Common myeloid progenitor, CD34-positive (primary cell): Measurements from ENCODE around the gene ADSS2.

Source experiments
- CTCF ChIA-PET: fragments of 350-600 bp; sonication (Branson Sonifier 250); formaldehyde crosslinking; loops from one replicate; lab custom pipeline; 2021; ENCODE audit warnings: antibody characterized with exemption; lab: Charles Lee
- POLR2A ChIA-PET: fragments of 350-600 bp; sonication (Branson Sonifier 250); formaldehyde crosslinking; loops from one replicate; lab custom pipeline; 2021; ENCODE audit warnings: antibody characterized with exemption; lab: Charles Lee
- DNase-seq, 3 donors: peaks; one replicate each; pipeline versions ENCODE4 v3.0.0 to v3.0.0-alpha.2; 2013
- H3K27ac ChIP-seq, 2 experiments: 1 replicate in 1 of 2; 2 replicates in 1 of 2; pipeline ENCODE4 v1.7.0; 2013; ENCODE audit warnings: inconsistent platforms in 2 of 2, low read length in 2 of 2, mild to moderate bottlenecking in 2 of 2, low read depth in 1 of 2, moderate library complexity in 1 of 2; ENCODE audit not compliant: severe bottlenecking in 2 of 2, insufficient read depth in 1 of 2, poor library complexity in 1 of 2
- H3K27me3 ChIP-seq, 5 experiments: replicated peaks in 2 of 5; 1 replicate in 3 of 5; 2 replicates in 2 of 5; pipeline versions ENCODE4 v1.6.1 to v1.7.0; 2013; ENCODE audit warnings: low read length in 4 of 5, mild to moderate bottlenecking in 2 of 5, moderate library complexity in 2 of 5, inconsistent platforms in 1 of 5; ENCODE audit not compliant: insufficient read depth in 5 of 5, control insufficient read depth in 4 of 5
- H3K36me3 ChIP-seq, 4 experiments: 1 replicate in 2 of 4; 2 replicates in 2 of 4; pipeline versions ENCODE4 v1.6.1 to v1.7.0; 2013; ENCODE audit warnings: low read length in 3 of 4, control low read depth in 1 of 4, mild to moderate bottlenecking in 1 of 4; ENCODE audit not compliant: control insufficient read depth in 4 of 4, insufficient read depth in 4 of 4
- H3K4me1 ChIP-seq, 4 experiments: 1 replicate in 3 of 4; 2 replicates in 1 of 4; pipeline versions ENCODE4 v1.6.1 to v1.7.1; 2013; ENCODE audit warnings: low read length in 3 of 4, mild to moderate bottlenecking in 3 of 4, control low read depth in 1 of 4, inconsistent platforms in 1 of 4, moderate library complexity in 1 of 4; ENCODE audit not compliant: control insufficient read depth in 4 of 4, insufficient read depth in 4 of 4; ENCODE audit errors: control extremely low read depth in 1 of 4
- H3K4me3 ChIP-seq, 7 experiments: 1 replicate in 4 of 7; 2 replicates in 3 of 7; pipeline versions ENCODE4 v1.5.1 to v1.7.0; 2013; ENCODE audit warnings: mild to moderate bottlenecking in 7 of 7, low read length in 6 of 7, moderate library complexity in 6 of 7, inconsistent platforms in 2 of 7, low read depth in 2 of 7, control low read depth in 1 of 7; ENCODE audit not compliant: insufficient read depth in 4 of 7, control insufficient read depth in 1 of 7; ENCODE audit errors: extremely low read depth in 1 of 7
- H3K9me3 ChIP-seq, 5 experiments: 1 replicate in 4 of 5; 2 replicates in 1 of 5; pipeline versions ENCODE4 v1.6.1 to v1.7.1; 2013; ENCODE audit warnings: low read length in 4 of 5, mild to moderate bottlenecking in 2 of 5, inconsistent platforms in 1 of 5, low read depth in 1 of 5, moderate library complexity in 1 of 5; ENCODE audit not compliant: control insufficient read depth in 4 of 5, insufficient read depth in 2 of 5; ENCODE audit errors: control extremely low read depth in 1 of 5
- WGBS: methylation state at CpG from one replicate; pipeline ENCODE4 v1.1.5; 2013; ENCODE audit not compliant: insufficient coverage; 5-methylcytosine and 5-hydroxymethylcytosine counted together

ADSS2 gene

GRCh38 chr1:244435562-244436205 is 16.0 kb downstream of the ADSS2 start:
- Histone ChIP-seq H3K9me3 (no peaks in the 10 kb centered on the region), H3K4me1 (peaks cover 0 to 6% (median 2%) of the 10 kb centered on the region in 4 experiments), H3K27me3 (no peaks in the 10 kb centered on the region), H3K36me3 (peaks cover 6 to 31% (median 21%) of the 10 kb centered on the region in 4 experiments), H3K27ac (no peak overlapping the region), H3K4me3 (no peak overlapping the region)
- POLR2A ChIA-PET, result interaction anchor here (0.6 kb wide), 1 partner anchor 98 kb away, joined by 3 read pairs; no protein-coding TSS in a partner anchor
- CTCF ChIA-PET, result no interaction called here
- DNase-seq, result no peak
- 100% methylated on average over 3 of the region's 6 CpGs for WGBS

GRCh38 chr1:244431166-244431565 is 20.5 kb downstream of the ADSS2 start:
- Histone ChIP-seq H3K4me3 (no peak overlapping the region), H3K27ac (no peak overlapping the region), H3K27me3 (no peaks in the 10 kb centered on the region), H3K36me3 (peaks cover 6 to 28% (median 18%) of the 10 kb centered on the region in 4 experiments), H3K9me3 (no peaks in the 10 kb centered on the region), H3K4me1 (peaks cover 0 to 3% (median 1%) of the 10 kb centered on the region in 4 experiments)
- POLR2A ChIA-PET, result no interaction called here
- CTCF ChIA-PET, result interaction anchor here (1.1 kb wide), 2 partner anchors 12 to 16 kb away, joined by 3 read pairs; no protein-coding TSS in a partner anchor
- no peak for DNase-seq

- Histone ChIP-seq H3K4me1 (peaks cover 0 to 2% (median 0%) of the 10 kb centered on the region in 4 experiments), H3K36me3 (peaks cover 4 to 26% (median 14%) of the 10 kb centered on the region in 4 experiments), H3K27me3 (no peaks in the 10 kb centered on the region), H3K9me3 (no peaks in the 10 kb centered on the region), H3K27ac (no peak overlapping the region), H3K4me3 (no peak overlapping the region)
- ChIA-PET POLR2A (no interaction called here), CTCF (no interaction called here)
- DNase-seq, result no peak
- no CpG with 5 or more reads among the region's 3 CpGs for WGBS
These were observed 21.9 kb downstream of the ADSS2 start for GRCh38 chr1:244429818-244430217.

- POLR2A ChIA-PET, result interaction anchor here (0.6 kb wide), 1 partner anchor 21 kb away, joined by 3 read pairs; no protein-coding TSS in a partner anchor
- DNase-seq, result no peak
- H3K27ac ChIP-seq, result no peak overlapping the region
- H3K27me3 ChIP-seq, result no peaks in the 10 kb centered on the region
- H3K4me1 ChIP-seq, result peaks cover 0 to 2% (median 0%) of the 10 kb centered on the region in 4 experiments
- no peaks in the 10 kb centered on the region for H3K9me3 ChIP-seq
- no peak overlapping the region for H3K4me3 ChIP-seq
- H3K36me3 ChIP-seq, result peaks cover 11 to 33% (median 20%) of the 10 kb centered on the region in 4 experiments
- CTCF ChIA-PET, result interaction anchor here (1.6 kb wide), 1 partner anchor 9 kb away, joined by 4 read pairs; no protein-coding TSS in a partner anchor
These were observed 24.1 kb downstream of the ADSS2 start for GRCh38 chr1:244427647-244428046.

GRCh38 chr1:244424649-244425334 is 26.9 kb downstream of the ADSS2 start:
- CTCF ChIA-PET, result interaction anchor here (2.0 kb wide), 1 partner anchor 12 kb away, joined by 9 read pairs; no protein-coding TSS in a partner anchor
- WGBS, result 92% methylated on average over 1 of the region's 2 CpGs
- Histone ChIP-seq H3K36me3 (peaks cover 16 to 39% (median 27%) of the 10 kb centered on the region in 4 experiments), H3K9me3 (no peaks in the 10 kb centered on the region), H3K4me1 (peaks cover 0 to 2% (median 0%) of the 10 kb centered on the region in 4 experiments), H3K27ac (no peak overlapping the region), H3K27me3 (no peaks in the 10 kb centered on the region), H3K4me3 (no peak overlapping the region)
- POLR2A ChIA-PET, result no interaction called here
- DNase-seq, result no peak

GRCh38 chr1:244422174-244422573 is 29.5 kb downstream of the ADSS2 start:
- POLR2A ChIA-PET, result no interaction called here
- peaks cover 24 to 61% (median 41%) of the 10 kb centered on the region in 4 experiments for H3K36me3 ChIP-seq
- CTCF ChIA-PET, result no interaction called here

GRCh38 chr1:244419024-244419423 is 32.7 kb downstream of the ADSS2 start:
- H3K27me3 ChIP-seq, result no peaks in the 10 kb centered on the region
- no peak for DNase-seq
- no peaks in the 10 kb centered on the region for H3K4me1 ChIP-seq
- no peak overlapping the region for H3K27ac ChIP-seq
- H3K4me3 ChIP-seq, result no peak overlapping the region
- H3K36me3 ChIP-seq, result peaks cover 40 to 89% (median 62%) of the 10 kb centered on the region in 4 experiments
- 100% methylated on average over 1 of the region's 4 CpGs for WGBS
- H3K9me3 ChIP-seq, result no peaks in the 10 kb centered on the region
- CTCF ChIA-PET, result interaction anchor here (0.8 to 1.2 kb wide), 2 partner anchors 9 to 12 kb away, joined by 3 to 4 read pairs; no protein-coding TSS in a partner anchor
- POLR2A ChIA-PET, result no interaction called here

More at GRCh38 chr1:244422174-244422573, 29.5 kb downstream of the ADSS2 start:
- Histone ChIP-seq H3K4me1 (no peaks in the 10 kb centered on the region), H3K27ac (no peak overlapping the region), H3K27me3 (no peaks in the 10 kb centered on the region), H3K4me3 (no peak overlapping the region), H3K9me3 (no peaks in the 10 kb centered on the region)
- no peak for DNase-seq
- no CpG with 5 or more reads among the region's 1 CpG for WGBS
